Measurements from ENCODE around the gene SYT1.

Gene SYT1

GRCh38 chr12:79299447-79300198 is 435.0 kb downstream of the SYT1 start:
- Histone ChIP-seq H3K9me3 (ENCODE audit: control insufficient read depth in 1 of 2, low read length in 2 of 2) (no peaks in the 10 kb centered on the region), H3K27ac (ENCODE audit: low read length) (no peak overlapping the region), H3K4me3 (ENCODE audit: low read depth in 1 of 2, low read length in 2 of 2) (no peak overlapping the region), H3K4me1 (ENCODE audit: control insufficient read depth in 1 of 2, insufficient read depth in 2 of 2, low read length in 2 of 2) (no peaks in the 10 kb centered on the region), H3K27me3 (ENCODE audit: low read depth, low read length) (no peaks in the 10 kb centered on the region), H3K36me3 (ENCODE audit: control insufficient read depth in 1 of 2, insufficient read depth in 2 of 2, low read length in 2 of 2) (no peaks in the 10 kb centered on the region)

GRCh38 chr12:79300199-79300568 is 435.6 kb downstream of the SYT1 start:
- no peaks in the 10 kb centered on the region for H3K4me1 ChIP-seq (ENCODE audit: control insufficient read depth in 1 of 2, insufficient read depth in 2 of 2, low read length in 2 of 2)
- H3K27ac ChIP-seq (ENCODE audit: low read length) = no peak overlapping the region

GRCh38 chr12:79301181-79301580 is 436.6 kb downstream of the SYT1 start:
- Histone ChIP-seq H3K4me1 (ENCODE audit: control insufficient read depth in 1 of 2, insufficient read depth in 2 of 2, low read length in 2 of 2) (no peaks in the 10 kb centered on the region), H3K9me3 (ENCODE audit: control insufficient read depth in 1 of 2, low read length in 2 of 2) (no peaks in the 10 kb centered on the region), H3K4me3 (ENCODE audit: low read depth in 1 of 2, low read length in 2 of 2) (no peak overlapping the region), H3K27ac (ENCODE audit: low read length) (no peak overlapping the region), H3K27me3 (ENCODE audit: low read depth, low read length) (no peaks in the 10 kb centered on the region), H3K36me3 (ENCODE audit: control insufficient read depth in 1 of 2, insufficient read depth in 2 of 2, low read length in 2 of 2) (no peaks in the 10 kb centered on the region)

More at GRCh38 chr12:79300199-79300568, 435.6 kb downstream of the SYT1 start:
- no peaks in the 10 kb centered on the region for H3K27me3 ChIP-seq (ENCODE audit: low read depth, low read length)
- H3K4me3 ChIP-seq (ENCODE audit: low read depth in 1 of 2, low read length in 2 of 2) = no peak overlapping the region
- no peaks in the 10 kb centered on the region for H3K9me3 ChIP-seq (ENCODE audit: control insufficient read depth in 1 of 2, low read length in 2 of 2)
- H3K36me3 ChIP-seq (ENCODE audit: control insufficient read depth in 1 of 2, insufficient read depth in 2 of 2, low read length in 2 of 2) = no peaks in the 10 kb centered on the region

- Histone ChIP-seq H3K36me3 (ENCODE audit: control insufficient read depth in 1 of 2, insufficient read depth in 2 of 2, low read length in 2 of 2) (no peaks in the 10 kb centered on the region), H3K27ac (ENCODE audit: low read length) (no peak overlapping the region), H3K4me1 (ENCODE audit: control insufficient read depth in 1 of 2, insufficient read depth in 2 of 2, low read length in 2 of 2) (no peaks in the 10 kb centered on the region), H3K4me3 (ENCODE audit: low read depth in 1 of 2, low read length in 2 of 2) (no peak overlapping the region), H3K27me3 (ENCODE audit: low read depth, low read length) (no peaks in the 10 kb centered on the region), H3K9me3 (ENCODE audit: control insufficient read depth in 1 of 2, low read length in 2 of 2) (no peaks in the 10 kb centered on the region)
Measured at GRCh38 chr12:79302162-79302814, 437.7 kb downstream of the SYT1 start.

GRCh38 chr12:79307340-79307739 is 442.8 kb downstream of the SYT1 start:
- Histone ChIP-seq H3K9me3 (ENCODE audit: control insufficient read depth in 1 of 2, low read length in 2 of 2) (no peaks in the 10 kb centered on the region), H3K4me1 (ENCODE audit: control insufficient read depth in 1 of 2, insufficient read depth in 2 of 2, low read length in 2 of 2) (no peaks in the 10 kb centered on the region), H3K27me3 (ENCODE audit: low read depth, low read length) (no peaks in the 10 kb centered on the region), H3K4me3 (ENCODE audit: low read depth in 1 of 2, low read length in 2 of 2) (no peak overlapping the region), H3K27ac (ENCODE audit: low read length) (no peak overlapping the region), H3K36me3 (ENCODE audit: control insufficient read depth in 1 of 2, insufficient read depth in 2 of 2, low read length in 2 of 2) (no peaks in the 10 kb centered on the region)

- no peaks in the 10 kb centered on the region for H3K27me3 ChIP-seq (ENCODE audit: low read depth, low read length)
- H3K4me1 ChIP-seq (ENCODE audit: control insufficient read depth in 1 of 2, insufficient read depth in 2 of 2, low read length in 2 of 2) = no peaks in the 10 kb centered on the region
- H3K36me3 ChIP-seq (ENCODE audit: control insufficient read depth in 1 of 2, insufficient read depth in 2 of 2, low read length in 2 of 2) = no peaks in the 10 kb centered on the region
- H3K9me3 ChIP-seq (ENCODE audit: control insufficient read depth in 1 of 2, low read length in 2 of 2) = no peaks in the 10 kb centered on the region
- H3K27ac ChIP-seq (ENCODE audit: low read length) = no peak overlapping the region
- no peak overlapping the region for H3K4me3 ChIP-seq (ENCODE audit: low read depth in 1 of 2, low read length in 2 of 2)
Measured at GRCh38 chr12:79309039-79309438, 444.5 kb downstream of the SYT1 start.

- Histone ChIP-seq H3K27me3 (ENCODE audit: low read depth, low read length) (no peaks in the 10 kb centered on the region), H3K9me3 (ENCODE audit: control insufficient read depth in 1 of 2, low read length in 2 of 2) (peaks cover 0 to 4% of the 10 kb centered on the region in 2 donors), H3K4me1 (ENCODE audit: control insufficient read depth in 1 of 2, insufficient read depth in 2 of 2, low read length in 2 of 2) (no peaks in the 10 kb centered on the region), H3K36me3 (ENCODE audit: control insufficient read depth in 1 of 2, insufficient read depth in 2 of 2, low read length in 2 of 2) (no peaks in the 10 kb centered on the region), H3K27ac (ENCODE audit: low read length) (no peak overlapping the region), H3K4me3 (ENCODE audit: low read depth in 1 of 2, low read length in 2 of 2) (no peak overlapping the region)
Measured at GRCh38 chr12:79317179-79317847, 452.7 kb downstream of the SYT1 start.

GRCh38 chr12:79322905-79323304 is 458.3 kb downstream of the SYT1 start:
- Histone ChIP-seq H3K4me3 (ENCODE audit: low read depth in 1 of 2, low read length in 2 of 2) (no peak overlapping the region), H3K27ac (ENCODE audit: low read length) (no peak overlapping the region), H3K4me1 (ENCODE audit: control insufficient read depth in 1 of 2, insufficient read depth in 2 of 2, low read length in 2 of 2) (no peaks in the 10 kb centered on the region), H3K27me3 (ENCODE audit: low read depth, low read length) (no peaks in the 10 kb centered on the region), H3K36me3 (ENCODE audit: control insufficient read depth in 1 of 2, insufficient read depth in 2 of 2, low read length in 2 of 2) (no peaks in the 10 kb centered on the region), H3K9me3 (ENCODE audit: control insufficient read depth in 1 of 2, low read length in 2 of 2) (no peaks in the 10 kb centered on the region)

- no peak overlapping the region for H3K27ac ChIP-seq (ENCODE audit: low read length)
- no peaks in the 10 kb centered on the region for H3K36me3 ChIP-seq (ENCODE audit: control insufficient read depth in 1 of 2, insufficient read depth in 2 of 2, low read length in 2 of 2)
- no peak overlapping the region for H3K4me3 ChIP-seq (ENCODE audit: low read depth in 1 of 2, low read length in 2 of 2)
- no peaks in the 10 kb centered on the region for H3K9me3 ChIP-seq (ENCODE audit: control insufficient read depth in 1 of 2, low read length in 2 of 2)
- no peaks in the 10 kb centered on the region for H3K4me1 ChIP-seq (ENCODE audit: control insufficient read depth in 1 of 2, insufficient read depth in 2 of 2, low read length in 2 of 2)
- H3K27me3 ChIP-seq (ENCODE audit: low read depth, low read length) = no peaks in the 10 kb centered on the region
Measured at GRCh38 chr12:79324571-79324970, 460.0 kb downstream of the SYT1 start.

- Histone ChIP-seq H3K27ac (ENCODE audit: low read length) (no peak overlapping the region), H3K4me3 (ENCODE audit: low read depth in 1 of 2, low read length in 2 of 2) (no peak overlapping the region), H3K36me3 (ENCODE audit: control insufficient read depth in 1 of 2, insufficient read depth in 2 of 2, low read length in 2 of 2) (no peaks in the 10 kb centered on the region), H3K4me1 (ENCODE audit: control insufficient read depth in 1 of 2, insufficient read depth in 2 of 2, low read length in 2 of 2) (no peaks in the 10 kb centered on the region), H3K9me3 (ENCODE audit: control insufficient read depth in 1 of 2, low read length in 2 of 2) (no peaks in the 10 kb centered on the region), H3K27me3 (ENCODE audit: low read depth, low read length) (no peaks in the 10 kb centered on the region)
Measured at GRCh38 chr12:79326222-79326621, 461.6 kb downstream of the SYT1 start.

- Histone ChIP-seq H3K9me3 (ENCODE audit: control insufficient read depth in 1 of 2, low read length in 2 of 2) (no peaks in the 10 kb centered on the region), H3K4me3 (ENCODE audit: low read depth in 1 of 2, low read length in 2 of 2) (no peak overlapping the region), H3K36me3 (ENCODE audit: control insufficient read depth in 1 of 2, insufficient read depth in 2 of 2, low read length in 2 of 2) (no peaks in the 10 kb centered on the region), H3K27me3 (ENCODE audit: low read depth, low read length) (no peaks in the 10 kb centered on the region), H3K27ac (ENCODE audit: low read length) (no peak overlapping the region), H3K4me1 (ENCODE audit: control insufficient read depth in 1 of 2, insufficient read depth in 2 of 2, low read length in 2 of 2) (no peaks in the 10 kb centered on the region)
Measured at GRCh38 chr12:79326663-79327062, 462.1 kb downstream of the SYT1 start.
